HCT116 (cell line): ENCODE measurements around the gene GARS1.

Source experiments
- EZH2phosphoT487 ChIP-seq: fragments of 200-600 bp; IDR thresholded peaks from 2 replicates; pipeline ENCODE4 v1.6.1; 2018; ENCODE audit warnings: antibody characterized with exemption, borderline replicate concordance
- SRF ChIP-seq: IDR thresholded peaks from 2 replicates; pipeline ENCODE4 v1.6.1; 2012; ENCODE audit warnings: low read depth
- ZFX ChIP-seq: fragments of 450-650 bp; IDR thresholded peaks from 2 replicates; pipeline ENCODE4 v1.6.1; 2017
- TF ChIP-seq, protein P1 (sequence below), 3 experiments: fragments of 200-600 bp in 1 of 3; sonication (generic) in 1 of 3; IDR thresholded peaks in 2 of 3; conservative IDR thresholded peaks in 1 of 3; 2 replicates each; pipeline ENCODE4 v1.5.1; 2012 to 2017; ENCODE audit warnings: low read depth in 2 of 3, low read length in 2 of 3, antibody characterized with exemption in 1 of 3, borderline replicate concordance in 1 of 3, control low read depth in 1 of 3, mild to moderate bottlenecking in 1 of 3, mixed read lengths in 1 of 3, mixed run types in 1 of 3, moderate library complexity in 1 of 3; ENCODE audit not compliant: insufficient read depth in 1 of 3

DNA sequence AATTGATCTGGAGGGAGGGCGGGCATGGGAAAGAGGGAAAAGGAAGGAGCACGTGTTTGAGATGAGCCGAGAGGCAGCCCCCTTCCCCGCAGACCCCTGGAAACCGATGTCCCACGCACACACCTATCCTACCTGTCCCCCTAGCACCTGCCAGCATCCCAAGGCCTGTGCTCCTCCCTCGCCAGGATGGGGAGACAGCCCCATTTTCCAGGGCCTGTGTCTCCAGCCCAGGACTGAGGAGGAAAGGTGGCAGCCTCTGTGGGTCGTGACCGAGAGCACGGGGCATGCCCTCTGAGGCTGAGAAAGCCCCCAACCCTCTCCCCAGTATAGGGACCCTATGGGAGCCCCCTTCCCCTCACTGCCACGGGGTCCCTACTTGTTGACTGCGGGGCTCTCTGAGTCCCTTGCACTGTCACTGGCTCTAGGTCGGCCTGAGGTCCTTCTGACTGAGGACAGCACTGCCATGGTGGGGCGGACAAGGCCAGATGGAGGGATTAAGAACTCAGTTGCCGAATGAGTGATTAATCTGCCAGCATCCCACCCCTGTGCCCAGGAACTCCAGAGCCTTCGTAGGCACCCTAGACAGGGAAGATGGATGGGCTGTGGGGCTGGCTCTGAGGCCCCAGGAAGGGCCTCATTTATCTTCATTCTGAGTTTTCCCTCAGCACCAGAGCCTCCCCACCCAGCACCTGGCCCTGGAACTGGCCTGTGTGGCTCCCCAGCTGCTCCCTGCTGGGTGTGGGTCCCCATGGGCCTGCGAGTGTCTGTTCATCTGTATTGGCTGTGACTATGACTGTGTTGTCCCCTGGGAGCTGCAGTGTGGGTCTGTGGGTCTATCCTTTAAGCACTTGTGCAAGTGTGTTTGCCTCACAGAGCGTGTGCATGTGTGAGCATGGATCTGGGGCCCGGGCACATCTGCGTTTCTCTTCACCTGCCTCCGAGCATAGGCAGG, 61.6 kb downstream of the GARS1 start:
- TF ChIP-seq ZFX (no peak), SRF (no peak), EZH2phosphoT487 (no peak)
- TF ChIP-seq, protein P1, sequence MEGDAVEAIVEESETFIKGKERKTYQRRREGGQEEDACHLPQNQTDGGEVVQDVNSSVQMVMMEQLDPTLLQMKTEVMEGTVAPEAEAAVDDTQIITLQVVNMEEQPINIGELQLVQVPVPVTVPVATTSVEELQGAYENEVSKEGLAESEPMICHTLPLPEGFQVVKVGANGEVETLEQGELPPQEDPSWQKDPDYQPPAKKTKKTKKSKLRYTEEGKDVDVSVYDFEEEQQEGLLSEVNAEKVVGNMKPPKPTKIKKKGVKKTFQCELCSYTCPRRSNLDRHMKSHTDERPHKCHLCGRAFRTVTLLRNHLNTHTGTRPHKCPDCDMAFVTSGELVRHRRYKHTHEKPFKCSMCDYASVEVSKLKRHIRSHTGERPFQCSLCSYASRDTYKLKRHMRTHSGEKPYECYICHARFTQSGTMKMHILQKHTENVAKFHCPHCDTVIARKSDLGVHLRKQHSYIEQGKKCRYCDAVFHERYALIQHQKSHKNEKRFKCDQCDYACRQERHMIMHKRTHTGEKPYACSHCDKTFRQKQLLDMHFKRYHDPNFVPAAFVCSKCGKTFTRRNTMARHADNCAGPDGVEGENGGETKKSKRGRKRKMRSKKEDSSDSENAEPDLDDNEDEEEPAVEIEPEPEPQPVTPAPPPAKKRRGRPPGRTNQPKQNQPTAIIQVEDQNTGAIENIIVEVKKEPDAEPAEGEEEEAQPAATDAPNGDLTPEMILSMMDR (IDR thresholded peaks at IDR 0.05 in 2 of 3, conservative IDR thresholded peaks at IDR 0.05 in 1 of 3; ENCODE audit: borderline replicate concordance in 1 of 3, insufficient read depth in 1 of 3, low read depth in 2 of 3, low read length in 2 of 3), result no peak
